Omental fat pad (tissue), 4 donors: ENCODE data around the gene INCA1. TPM values are rescaled to one million over a fixed set of nuclear protein-coding genes. Genes with fewer than 3 reads are reported as not detected.
A peak's percentile ranks its signal among the peaks of the same experiment; 100 is the strongest.

Experiments
- ATAC-seq: fragments of 150-250 bp; one replicate; pipeline ENCODE4 v1.9.1; 2016; ENCODE audit warnings: mild to moderate bottlenecking, moderate library complexity; ENCODE audit not compliant: low FRiP score
- DNase-seq: peaks from one replicate; pipeline ENCODE4 v3.0.0-alpha.2; 2019; ENCODE audit warnings: low spot score
- total RNA-seq, 4 donors: library from RNA; depleted of rRNA; stranded (reverse); fragments of >200 nt; gene quantifications; one replicate each; pipeline ENCODE4 v1.1.0, GENCODE V29; 2016
- TF ChIP-seq, protein P1 (sequence below), 3 donors: fragments of 450-650 bp; IDR thresholded peaks; one replicate each; pipeline ENCODE4 v1.5.1; 2016 to 2017; ENCODE audit warnings: antibody characterized with exemption in 3 of 3, mild to moderate bottlenecking in 3 of 3, moderate library complexity in 2 of 3

INCA1 gene
- total RNA-seq, 4 donors from 2014 or later = 1.0 to 1.4 (median 1.3) TPM; not detected in 1

DNA sequence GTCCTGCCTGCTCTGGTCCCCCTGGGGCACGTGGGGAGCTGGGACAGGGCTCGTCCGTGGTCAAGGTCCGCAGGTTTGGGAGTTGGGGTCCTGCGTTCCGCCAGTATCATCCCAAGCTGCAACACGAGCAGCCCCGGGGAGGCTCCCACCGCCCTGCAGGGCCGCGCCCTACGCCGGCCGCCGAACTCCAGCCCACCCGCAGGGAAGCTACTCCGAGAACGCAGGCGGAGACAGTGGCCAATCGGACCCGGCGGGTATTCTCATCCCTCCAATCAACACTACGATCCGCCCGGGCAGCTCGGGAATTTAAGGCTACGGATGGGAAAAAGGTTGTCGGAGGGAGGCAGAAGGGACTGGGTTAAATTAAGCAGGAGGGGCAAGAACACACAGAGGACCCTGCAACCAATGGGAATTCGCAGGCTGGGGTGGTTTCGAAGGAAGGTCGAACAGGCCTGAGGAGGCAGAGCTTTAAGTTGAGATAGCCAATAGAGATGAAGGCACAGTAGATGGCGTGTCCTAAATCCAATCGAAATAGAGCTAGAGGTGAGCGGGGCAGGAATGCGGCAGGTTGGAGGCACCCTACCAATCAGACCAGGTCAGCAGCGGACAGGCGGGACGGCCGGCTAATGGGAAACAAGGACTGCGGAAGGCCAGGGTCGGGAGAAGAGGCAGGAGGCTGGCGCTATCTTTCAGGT, 30.3 kb downstream of the INCA1 start:
- TF ChIP-seq, protein P1, sequence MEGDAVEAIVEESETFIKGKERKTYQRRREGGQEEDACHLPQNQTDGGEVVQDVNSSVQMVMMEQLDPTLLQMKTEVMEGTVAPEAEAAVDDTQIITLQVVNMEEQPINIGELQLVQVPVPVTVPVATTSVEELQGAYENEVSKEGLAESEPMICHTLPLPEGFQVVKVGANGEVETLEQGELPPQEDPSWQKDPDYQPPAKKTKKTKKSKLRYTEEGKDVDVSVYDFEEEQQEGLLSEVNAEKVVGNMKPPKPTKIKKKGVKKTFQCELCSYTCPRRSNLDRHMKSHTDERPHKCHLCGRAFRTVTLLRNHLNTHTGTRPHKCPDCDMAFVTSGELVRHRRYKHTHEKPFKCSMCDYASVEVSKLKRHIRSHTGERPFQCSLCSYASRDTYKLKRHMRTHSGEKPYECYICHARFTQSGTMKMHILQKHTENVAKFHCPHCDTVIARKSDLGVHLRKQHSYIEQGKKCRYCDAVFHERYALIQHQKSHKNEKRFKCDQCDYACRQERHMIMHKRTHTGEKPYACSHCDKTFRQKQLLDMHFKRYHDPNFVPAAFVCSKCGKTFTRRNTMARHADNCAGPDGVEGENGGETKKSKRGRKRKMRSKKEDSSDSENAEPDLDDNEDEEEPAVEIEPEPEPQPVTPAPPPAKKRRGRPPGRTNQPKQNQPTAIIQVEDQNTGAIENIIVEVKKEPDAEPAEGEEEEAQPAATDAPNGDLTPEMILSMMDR (IDR thresholded peaks at IDR 0.05) = no peak
- ATAC-seq = peak; percentile 93
- peak; percentile 89 for DNase-seq

DNA sequence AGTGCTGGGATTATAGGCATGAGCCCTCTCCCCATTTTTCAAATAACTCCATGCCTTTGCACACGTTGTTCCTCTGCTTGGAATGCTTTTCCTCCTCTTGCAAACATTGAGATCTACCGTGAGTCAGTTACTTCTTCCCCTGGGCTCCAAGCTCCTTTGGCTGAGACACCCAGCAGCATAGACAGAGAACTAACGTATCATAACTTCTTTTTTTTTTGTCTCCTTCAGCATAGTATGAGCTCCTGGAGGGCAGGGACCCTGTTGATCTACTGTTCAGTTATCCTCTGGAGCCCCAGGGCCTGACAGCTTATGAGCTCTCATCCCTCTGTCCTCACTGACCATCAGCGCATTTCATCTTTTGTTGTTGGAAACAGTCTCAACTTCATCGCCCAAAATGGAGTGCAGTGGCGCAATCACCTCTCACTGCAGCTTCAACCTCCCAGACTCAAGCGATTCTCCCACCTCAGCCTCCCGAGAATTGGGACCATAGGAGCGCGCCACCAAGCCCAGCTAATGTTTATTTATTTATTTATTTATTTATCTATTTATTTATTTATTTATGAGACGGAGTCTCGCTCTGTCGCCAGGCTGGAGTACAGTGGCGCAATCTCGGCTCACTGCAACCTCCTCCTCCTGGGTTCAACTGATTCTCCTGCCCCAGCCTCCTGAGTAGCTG, 31.9 kb downstream of the INCA1 start:
- TF ChIP-seq, protein P1 (IDR thresholded peaks at IDR 0.05) = no peak
- no peak for DNase-seq
- ATAC-seq = no peak

DNA sequence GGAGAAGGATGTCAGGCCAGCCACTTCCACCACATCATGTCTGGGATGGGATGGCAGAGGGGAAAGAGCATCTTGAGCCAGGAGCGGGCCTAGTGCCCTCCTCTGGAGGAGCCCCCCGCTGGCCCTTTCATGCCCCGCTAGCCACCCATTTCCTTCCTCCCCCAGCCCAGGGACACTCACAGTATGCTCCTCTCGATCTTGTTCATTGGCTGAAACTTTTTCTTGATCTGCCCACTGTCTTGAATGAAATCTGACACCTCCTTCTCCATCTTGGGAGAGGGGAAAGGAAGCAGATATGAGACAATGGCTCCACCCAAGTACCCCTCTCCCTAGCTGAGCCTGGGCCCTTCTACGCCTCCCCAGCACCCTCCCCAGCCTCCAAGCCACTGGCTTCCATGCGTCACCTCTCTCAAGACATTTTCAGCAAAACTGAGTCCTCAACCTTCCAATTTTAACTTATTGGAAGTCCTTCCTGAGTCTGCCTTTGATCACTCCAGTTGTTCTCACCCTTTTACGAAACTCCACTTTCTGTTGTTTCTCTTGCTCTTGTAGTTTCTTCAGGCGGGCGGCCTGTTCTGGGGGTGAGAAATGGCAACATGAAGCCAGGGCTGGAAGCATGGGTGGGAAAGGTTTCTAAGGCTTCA, 36.9 kb downstream of the INCA1 start:
- ATAC-seq = no peak
- TF ChIP-seq, protein P1 (IDR thresholded peaks at IDR 0.05) = no peak
- no peak for DNase-seq

DNA sequence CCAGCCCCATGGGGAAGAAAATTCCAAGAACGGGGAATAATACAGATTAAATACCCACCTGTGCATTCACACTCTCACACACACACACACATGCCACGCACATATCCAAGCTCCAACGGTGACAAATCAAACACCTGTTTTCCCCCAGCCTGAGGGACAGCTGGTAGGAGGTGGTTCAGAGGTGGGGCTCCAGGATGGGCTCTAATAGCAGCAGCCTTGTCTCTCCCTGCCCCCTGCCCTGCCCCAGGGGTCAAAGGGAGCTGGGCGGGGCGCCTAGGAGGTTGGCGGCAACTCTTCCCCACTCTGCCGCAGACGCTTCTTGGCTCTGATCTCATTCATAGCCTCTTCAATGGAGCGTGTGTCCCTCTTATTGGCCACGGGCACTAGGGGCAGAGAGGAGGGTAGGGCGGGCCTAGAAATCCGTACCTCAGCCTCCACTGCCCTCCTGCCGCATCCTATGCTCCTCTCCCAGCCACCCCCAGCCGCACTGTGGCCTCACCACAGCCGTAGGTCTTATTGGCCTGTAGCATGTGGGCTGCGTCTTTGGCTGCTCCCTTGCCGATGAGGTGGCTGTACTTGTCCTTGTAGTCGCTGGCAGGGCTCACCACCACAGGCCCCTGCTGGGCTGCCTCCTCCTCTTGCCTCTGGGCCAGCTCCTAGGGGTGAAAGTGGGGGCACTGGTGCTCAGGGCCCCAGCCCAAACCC, 37.9 kb downstream of the INCA1 start:
- DNase-seq = no peak
- no peak for ATAC-seq
- TF ChIP-seq, protein P1 (IDR thresholded peaks at IDR 0.05) = no peak

DNA sequence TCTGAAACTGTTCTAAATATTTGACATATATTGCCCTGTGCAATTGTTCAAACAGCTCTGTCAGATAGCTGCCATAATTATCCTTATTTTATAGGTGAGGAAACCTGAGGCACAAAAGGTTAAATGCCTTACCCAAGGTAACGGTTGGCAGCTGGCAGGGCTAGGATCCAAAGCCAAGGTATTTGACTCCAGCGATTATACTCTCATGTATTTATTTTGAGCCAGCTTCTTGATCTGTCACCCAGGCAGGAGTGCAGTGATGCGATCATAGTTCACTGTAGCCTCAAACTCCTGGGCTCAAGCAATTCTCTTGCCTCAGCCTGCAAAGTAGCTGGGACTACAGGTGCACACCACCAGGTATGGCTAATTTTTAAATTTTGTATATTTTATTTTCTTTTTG, 39.2 kb downstream of the INCA1 start:
- DNase-seq = no peak
- ATAC-seq = no peak
- TF ChIP-seq, protein P1 (IDR thresholded peaks at IDR 0.05) = no peak

DNA sequence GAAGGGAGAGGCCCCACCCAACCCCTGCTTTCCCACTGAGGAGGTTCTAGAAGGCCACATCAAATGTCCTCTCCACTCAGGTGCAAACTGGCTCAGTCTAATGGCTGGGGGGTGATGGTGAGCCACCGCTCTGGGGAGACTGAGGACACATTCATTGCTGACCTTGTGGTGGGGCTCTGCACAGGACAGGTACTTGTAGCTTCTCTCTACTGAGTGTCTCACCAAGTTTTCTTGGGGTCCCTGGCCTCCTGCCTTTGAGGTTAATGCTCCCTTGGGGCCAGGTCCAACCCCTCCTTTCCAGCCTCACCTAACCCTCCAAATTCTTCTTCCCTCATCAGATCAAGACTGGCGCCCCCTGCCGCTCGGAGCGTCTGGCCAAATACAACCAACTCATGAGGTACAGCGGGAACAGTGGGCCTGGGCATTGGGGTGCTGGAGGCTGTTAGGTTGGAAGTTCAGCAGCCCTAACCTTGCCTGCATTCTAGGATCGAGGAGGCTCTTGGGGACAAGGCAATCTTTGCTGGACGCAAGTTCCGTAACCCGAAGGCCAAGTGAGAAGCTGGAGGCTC, 40.7 kb downstream of the INCA1 start:
- TF ChIP-seq, protein P1 (IDR thresholded peaks at IDR 0.05) = no peak
- no peak for ATAC-seq
- DNase-seq = no peak
